HUES6 (cell line): ENCODE results near the gene HSF2BP.
"Not testable (repeated sequence)": the region's sequence is repeated elsewhere in the genome, so short reads cannot be mapped to it uniquely, and the experiment has no call there.

Source experiments
- H3K27ac ChIP-seq: 2 replicates; pipeline ENCODE4 v1.7.0; 2013; ENCODE audit warnings: low read depth, mild to moderate bottlenecking, low read length, inconsistent platforms
- H3K27me3 ChIP-seq: 2 replicates; pipeline ENCODE4 v1.6.1; 2013; ENCODE audit warnings: low read length; ENCODE audit not compliant: control insufficient read depth, insufficient read depth
- H3K36me3 ChIP-seq: 2 replicates; pipeline ENCODE4 v1.6.1; 2013; ENCODE audit warnings: low read length; ENCODE audit not compliant: control insufficient read depth, insufficient read depth
- H3K4me1 ChIP-seq: 2 replicates; pipeline ENCODE4 v1.6.1; 2013; ENCODE audit warnings: low read length; ENCODE audit not compliant: control insufficient read depth, insufficient read depth
- H3K4me3 ChIP-seq: 2 replicates; pipeline ENCODE4 v1.5.1; 2013; ENCODE audit warnings: low read depth, low read length
- H3K9ac ChIP-seq: one replicate; pipeline ENCODE4 v1.6.1; 2013; ENCODE audit warnings: mild to moderate bottlenecking, low read length
- H3K9me3 ChIP-seq: 2 replicates; pipeline ENCODE4 v1.6.1; 2013; ENCODE audit warnings: low read depth, low read length; ENCODE audit not compliant: control insufficient read depth, insufficient read depth

The HSF2BP gene

GRCh38 chr21:43485016-43485415, 174.3 kb downstream of the HSF2BP start:
- H3K36me3 ChIP-seq, H3K9me3 ChIP-seq, H3K4me3 ChIP-seq, H3K27me3 ChIP-seq, H3K27ac ChIP-seq, H3K9ac ChIP-seq, H3K4me1 ChIP-seq: not testable (repeated sequence)

- not testable (repeated sequence) for H3K9me3 ChIP-seq, H3K36me3 ChIP-seq, H3K4me1 ChIP-seq, H3K4me3 ChIP-seq, H3K27me3 ChIP-seq, H3K9ac ChIP-seq, H3K27ac ChIP-seq
Observed at GRCh38 chr21:43479197-43479596, 180.1 kb downstream of the HSF2BP start.
